GM19452 (cell line): ENCODE measurements around the gene MORF4L2.

ENCODE experiments used
- ATAC-seq: cut with Tn5 transposase; IDR thresholded peaks from one replicate; pipeline ENCODE4 v1.9.1; 2021; ENCODE audit not compliant: unreplicated experiment

The MORF4L2 gene

DNA sequence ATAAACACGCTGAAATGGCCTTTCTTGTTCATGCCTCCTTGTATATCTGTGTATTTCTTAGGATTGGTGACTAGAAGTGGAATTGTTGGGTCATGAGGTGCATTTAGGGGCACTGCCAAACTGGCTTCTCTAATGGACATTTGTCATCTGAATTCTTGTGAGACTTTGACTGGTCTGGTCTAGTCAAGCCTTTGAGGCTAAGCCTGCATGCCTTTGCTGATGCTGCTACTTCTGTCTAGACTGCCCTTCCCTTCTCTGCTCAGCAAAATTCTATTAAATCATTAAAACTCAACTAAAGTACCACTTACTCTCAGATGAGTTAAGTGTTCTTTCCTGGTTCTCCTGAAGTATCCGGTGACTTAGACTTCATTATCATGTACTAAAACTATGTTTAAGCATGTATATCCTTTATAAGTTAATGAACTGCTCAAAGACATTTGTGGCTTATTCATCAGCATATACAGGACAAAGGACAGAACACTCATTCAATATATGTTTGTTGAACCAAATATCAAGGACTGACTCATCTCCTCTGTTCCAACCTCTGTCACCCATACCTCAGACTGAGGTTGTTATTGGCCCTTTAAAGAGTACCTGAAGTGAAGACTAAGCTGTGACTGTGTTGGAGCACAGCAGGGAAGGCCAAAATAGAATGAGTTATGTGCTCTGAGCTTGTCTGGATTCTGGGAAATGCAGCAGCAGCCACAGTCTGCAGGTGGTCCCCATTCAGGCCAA is 48.7 kb downstream of the MORF4L2 start:
- ATAC-seq: no peak

DNA sequence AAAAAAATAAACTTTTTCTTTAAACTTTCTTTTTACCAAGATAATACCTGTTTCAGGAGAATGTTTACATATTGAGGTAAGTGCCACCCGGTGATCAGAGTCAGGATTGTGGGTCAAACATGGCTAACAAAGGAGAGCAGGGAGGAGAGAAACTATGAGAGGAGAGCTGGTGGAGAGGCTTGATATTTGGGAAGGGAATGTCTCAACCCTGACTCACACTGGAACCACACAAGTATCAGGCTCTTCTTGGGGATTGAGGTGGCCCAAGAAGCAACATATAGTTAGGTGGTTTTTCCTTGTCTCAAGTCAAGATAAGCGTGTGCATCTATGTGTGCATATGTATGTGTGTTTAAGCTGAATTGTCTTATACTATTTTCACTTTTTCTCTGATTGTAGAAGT is 51.1 kb downstream of the MORF4L2 start:
- no peak for ATAC-seq

DNA sequence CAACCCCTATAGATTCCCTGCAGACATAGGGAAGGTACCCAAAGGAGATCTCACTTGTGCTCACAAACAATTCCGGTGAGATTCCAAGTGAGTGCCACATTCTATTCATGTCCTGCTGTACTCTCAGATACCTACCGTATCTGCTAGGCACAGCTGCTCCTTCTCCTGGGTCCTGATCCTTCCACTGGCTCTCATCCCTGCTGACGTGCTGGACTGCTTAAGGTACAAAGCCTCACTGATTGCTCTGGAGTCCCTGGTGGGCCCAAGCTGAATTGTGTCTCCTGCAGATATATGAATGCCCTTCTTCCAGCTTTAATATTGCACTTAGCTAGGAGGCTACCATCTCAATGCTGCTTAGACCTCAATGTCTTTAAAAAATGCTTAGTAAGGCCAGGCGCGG is 55.4 kb downstream of the MORF4L2 start:
- ATAC-seq: no peak

DNA sequence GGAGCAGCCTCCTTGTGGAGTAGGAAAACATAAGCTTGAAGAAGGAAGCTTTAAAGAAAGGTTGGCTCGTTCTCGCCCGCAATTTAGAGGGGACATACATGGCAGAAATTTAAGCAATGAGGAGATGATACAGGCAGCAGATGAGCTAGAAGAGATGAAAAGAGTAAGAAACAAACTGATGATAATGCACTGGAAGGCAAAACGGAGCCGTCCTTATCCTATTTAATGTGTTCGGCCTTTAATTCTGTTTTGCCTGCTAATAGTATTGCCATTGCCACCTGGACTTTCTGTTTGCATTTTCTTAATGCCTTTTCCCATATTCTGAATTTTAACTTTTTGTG is 56.4 kb downstream of the MORF4L2 start:
- no peak for ATAC-seq

DNA sequence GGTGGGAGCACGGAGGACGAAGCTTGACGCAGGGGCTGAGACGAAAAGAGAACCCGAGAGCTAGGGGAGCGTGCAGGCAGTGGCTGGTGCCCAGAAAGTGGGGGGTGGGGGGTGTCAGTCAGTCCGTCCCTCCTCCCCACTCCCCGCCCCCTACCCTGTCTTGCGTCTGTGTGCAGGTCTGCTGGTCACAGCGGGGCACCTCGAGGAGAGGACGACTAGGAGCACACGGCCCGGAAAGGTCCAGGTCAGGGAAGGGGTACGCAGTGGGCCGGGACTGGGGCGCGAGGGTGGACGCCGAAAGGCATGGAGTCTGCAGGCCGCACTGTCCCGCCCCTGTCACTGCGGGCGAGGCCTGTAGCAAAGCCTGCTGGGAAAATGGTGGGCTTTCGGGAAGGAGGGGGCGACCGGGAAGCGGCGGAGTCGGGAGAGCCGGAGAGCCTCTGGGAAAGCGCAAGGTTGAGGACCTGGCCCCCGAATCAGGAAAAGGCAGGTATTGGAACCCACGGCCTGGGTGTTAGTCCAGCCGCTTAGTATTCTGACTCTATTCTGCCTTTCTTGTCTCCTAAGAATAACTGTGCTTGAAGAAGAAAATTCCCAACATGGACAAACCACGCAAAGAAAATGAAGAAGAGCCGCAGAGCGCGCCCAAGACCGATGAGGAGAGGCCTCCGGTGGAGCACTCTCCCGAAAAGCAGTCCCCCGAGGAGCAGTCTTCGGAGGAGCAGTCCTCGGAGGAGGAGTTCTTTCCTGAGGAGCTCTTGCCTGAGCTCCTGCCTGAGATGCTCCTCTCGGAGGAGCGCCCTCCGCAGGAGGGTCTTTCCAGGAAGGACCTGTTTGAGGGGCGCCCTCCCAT is 57.0 kb downstream of the MORF4L2 start:
- ATAC-seq: peak; percentile 35

DNA sequence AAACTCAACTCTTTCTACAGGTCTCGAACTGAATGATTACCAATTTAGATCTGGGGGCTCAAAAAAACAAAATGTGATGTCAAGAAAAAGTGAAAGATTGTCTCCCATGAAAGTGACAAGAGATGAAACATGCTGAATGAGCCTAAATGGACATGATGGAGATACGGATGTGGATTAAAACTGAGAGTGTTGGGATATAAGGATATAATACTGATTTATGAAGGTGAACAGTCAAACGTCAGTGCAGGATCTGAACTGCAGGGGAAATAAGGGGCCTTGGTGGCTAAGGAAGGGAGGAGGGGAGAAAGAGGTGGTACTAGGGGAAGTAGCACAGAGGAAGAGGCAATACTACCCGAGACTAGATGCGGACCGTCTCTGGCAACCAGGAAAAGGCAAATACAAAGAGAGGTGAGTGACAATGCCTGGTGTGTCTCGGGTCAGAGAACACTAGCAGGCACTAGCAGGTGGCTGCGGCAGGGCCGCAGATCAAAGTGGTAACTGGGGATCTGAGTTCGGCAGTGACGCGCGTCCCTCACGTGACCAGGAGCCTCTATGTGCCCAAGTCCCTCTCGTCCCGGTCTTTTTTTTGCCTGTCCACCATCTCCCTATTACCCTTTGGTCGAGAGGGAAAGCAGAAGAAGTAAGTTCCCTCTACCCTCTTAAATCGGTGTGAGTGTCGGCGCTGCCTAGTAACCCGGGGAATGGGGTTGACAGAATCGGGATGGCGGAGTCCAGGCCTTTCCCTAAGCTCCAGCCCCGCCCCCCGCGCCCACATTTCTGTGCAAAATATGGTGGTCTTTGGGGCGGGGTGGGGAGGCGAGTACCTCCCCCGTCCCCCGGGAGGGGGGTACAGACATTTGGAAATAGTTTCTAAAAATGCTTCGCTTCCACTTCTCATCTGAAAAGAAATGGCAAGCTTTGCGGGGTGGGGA is 57.8 kb downstream of the MORF4L2 start, which contains the start of gene TCEAL1:
Gene TCEAL1, plus strand, starts transcription at position 590 of the 932 bp plus-strand sequence. CDS start 942 bp downstream, outside the sequence.
- ATAC-seq: peak; percentile 71

DNA sequence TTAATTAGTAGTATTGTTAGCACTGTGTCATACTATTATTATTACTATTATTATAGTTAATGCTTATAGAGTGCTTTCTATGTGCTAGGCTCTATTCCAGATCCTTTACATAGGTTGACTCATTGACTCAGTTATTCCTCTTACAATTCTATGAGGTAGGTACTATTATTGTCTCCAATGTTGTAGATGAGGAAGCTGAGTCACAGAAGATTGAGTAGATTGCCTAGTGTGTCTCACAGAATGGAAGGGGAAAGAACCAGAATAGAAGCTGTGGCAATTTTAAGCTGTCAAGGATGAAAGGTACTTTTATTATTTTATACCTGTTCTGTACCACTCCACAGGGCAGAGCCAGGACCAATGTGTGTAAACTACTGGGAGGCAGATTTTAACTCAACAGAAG is 59.6 kb downstream of the MORF4L2 start:
- no peak for ATAC-seq
